GM18868 (cell line): ENCODE data around the gene B3GNT7.
A peak's percentile ranks its signal among the peaks of the same experiment; 100 is the strongest.
"Not testable (repeated sequence)": the region's sequence is repeated elsewhere in the genome, so short reads cannot be mapped to it uniquely, and the experiment has no call there.

Source experiments
- ATAC-seq: cut with Tn5 transposase; IDR thresholded peaks from one replicate; pipeline ENCODE4 v1.9.1; 2021; ENCODE audit warnings: mild to moderate bottlenecking, moderate library complexity; ENCODE audit not compliant: unreplicated experiment

B3GNT7 gene

DNA sequence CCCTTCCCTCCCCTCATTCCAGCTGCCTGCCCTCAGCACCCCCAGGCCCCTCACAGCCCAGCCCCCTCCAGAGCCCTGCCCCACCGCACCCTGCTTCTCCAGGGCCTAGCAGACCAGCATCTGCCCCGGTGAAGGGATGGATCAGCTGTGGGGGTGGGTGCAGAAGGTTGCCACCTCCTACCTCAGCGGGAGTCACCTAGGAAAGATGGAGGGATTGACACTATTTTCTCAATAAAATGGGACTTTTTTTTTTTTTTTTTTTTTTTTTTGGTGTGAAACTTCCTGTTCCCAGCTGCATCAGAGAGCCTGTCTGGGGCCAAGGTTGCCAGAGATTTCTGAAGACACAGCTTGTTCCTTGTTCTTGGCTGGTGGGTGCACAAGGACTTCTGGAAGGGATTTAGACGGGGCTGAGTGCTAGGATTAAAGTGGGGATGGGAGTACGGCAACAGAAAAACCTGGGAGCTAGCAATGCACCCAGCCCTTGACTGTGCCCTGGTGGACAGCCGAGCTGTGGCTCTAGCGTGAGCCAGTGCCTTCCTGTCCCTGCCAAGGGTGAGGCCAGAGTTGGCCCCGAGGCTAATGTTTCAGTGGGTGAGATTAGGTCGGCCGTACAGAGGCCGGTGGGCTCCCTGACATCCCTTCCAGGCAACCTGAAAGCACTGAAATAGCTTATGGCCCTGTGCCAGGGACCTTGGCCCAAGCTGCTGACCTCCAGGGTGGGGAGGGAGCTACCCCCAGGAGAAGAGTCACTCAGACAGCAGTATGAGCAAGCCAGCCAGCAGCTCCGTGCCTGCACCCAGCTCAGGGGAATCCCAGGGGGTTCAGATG, 4.6 kb downstream of the B3GNT7 start:
- no peak for ATAC-seq

DNA sequence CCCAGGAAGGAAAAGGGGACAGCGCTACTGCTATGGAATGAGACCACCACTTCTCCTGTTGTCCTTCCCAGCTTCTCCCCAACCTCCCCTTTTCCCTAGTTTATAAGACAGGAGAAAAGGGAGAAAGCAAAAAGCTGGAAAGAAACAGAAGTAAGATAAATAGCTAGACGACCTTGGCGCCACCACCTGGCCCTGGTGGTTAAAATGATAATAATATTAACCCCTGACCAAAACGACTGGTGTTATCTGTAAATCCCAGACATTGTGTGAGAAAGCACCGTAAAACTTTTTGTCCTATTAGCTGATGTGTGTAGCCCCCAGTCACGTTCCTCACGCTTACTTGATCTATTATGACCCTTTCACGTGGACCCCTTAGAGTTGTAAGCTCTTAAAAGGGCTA, 5.2 kb downstream of the B3GNT7 start:
- ATAC-seq = not testable (repeated sequence)

DNA sequence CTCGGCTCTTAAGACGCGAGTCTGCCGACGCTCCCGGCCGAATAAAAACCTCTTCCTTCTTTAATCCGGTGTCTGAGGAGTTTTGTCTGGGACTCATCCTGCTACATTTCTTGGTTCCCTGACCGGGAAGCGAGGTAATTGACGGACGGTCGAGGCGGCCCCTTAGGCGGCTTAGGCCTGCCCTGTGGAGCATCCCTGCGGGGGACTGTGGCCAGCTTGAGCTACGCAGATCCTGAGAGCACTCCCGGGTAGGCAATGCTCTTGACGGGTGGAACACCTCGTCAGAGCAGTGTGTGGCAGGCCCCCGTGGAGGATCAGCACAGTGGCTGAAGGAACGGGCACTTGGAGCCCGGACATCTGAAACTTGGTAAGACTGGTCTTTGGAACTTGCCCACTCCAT, 5.6 kb downstream of the B3GNT7 start:
- not testable (repeated sequence) for ATAC-seq

DNA sequence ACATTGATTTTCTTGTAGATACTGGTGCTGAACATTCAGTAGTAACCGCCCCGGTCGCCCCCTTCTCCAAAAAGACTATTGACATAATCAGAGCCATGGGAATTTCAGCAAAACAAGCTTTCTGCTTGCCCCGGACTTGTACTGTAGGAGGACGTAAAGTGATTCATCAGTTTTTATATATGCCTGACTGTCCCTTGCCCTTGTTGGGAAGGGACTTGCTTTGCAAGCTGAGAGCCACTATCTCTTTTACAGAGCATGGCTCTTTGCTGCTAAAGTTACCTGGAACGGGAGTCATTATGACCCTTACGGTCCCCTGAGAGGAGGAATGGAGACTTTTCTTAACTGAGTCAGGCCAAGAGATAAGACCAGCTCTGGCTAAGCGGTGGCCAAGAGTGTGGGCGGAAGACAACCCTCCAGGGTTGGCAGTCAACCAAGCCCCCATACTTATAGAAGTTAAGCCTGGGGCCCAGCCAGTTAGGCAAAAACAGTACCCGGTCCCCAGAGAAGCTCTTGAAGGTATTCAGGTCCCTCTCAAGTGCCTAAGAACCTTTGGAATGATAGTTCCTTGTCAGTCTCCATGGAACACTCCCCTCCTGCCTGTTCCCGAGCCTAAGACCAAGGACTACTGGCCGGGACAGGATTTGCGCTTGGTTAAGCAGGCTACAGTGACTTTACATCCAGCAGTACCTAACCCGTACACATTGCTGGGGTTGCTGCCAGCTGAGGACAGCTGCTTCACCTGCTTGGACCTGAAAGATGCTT, 8.1 kb downstream of the B3GNT7 start:
- ATAC-seq = not testable (repeated sequence)

DNA sequence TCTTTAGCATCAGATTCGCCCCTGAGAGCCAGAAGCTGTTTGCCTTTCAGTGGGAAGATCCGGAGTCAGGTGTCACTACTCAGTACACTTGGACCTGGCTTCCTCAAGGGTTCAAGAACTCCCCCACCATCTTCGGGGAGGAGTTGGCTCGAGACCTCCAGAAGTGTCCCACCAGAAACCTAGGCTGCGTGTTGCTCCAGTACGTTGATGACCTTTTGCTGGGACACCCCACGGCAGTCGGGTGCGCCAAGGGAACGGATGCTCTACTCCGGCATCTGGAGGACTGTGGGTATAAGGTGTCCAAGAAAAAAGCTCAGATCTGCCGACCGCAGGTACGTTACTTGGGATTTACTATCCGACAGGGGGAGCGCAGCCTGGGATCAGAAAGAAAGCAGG, 8.7 kb downstream of the B3GNT7 start:
- not testable (repeated sequence) for ATAC-seq

DNA sequence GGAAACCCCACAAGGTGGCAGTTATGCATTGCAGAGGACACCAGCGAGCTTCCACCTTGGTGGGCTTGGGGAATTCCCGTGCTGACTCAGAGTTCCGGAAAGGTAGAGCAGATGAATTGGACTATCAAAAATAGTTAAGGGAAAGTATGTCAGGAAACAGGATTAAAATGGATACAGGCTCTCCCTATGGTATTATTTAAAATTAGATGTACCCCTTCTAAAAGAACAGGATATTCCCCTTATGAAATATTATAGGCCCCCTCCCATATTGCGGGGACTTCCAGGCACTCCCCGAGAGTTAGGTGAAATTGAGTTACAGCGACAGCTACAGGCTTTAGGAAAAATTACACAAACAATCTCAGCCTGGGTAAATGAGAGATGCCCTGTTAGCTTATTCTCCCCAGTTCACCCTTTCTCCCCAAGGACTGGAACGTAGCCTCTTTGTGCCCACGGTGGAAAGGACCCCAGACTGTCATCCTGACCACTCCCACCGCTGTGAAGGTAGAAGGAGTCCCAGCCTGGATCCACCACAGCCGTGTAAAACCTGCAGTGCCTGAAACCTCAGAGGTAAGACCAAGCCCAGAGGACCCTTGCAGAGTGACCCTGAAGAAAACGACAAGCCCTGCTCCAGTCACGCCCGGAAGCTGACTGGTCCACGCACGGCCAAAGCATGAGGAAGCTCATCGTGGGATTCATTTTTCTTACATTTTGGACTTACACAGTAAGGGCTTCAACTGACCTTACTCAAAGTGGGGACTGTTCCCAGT, 10.3 kb downstream of the B3GNT7 start:
- ATAC-seq = not testable (repeated sequence)

DNA sequence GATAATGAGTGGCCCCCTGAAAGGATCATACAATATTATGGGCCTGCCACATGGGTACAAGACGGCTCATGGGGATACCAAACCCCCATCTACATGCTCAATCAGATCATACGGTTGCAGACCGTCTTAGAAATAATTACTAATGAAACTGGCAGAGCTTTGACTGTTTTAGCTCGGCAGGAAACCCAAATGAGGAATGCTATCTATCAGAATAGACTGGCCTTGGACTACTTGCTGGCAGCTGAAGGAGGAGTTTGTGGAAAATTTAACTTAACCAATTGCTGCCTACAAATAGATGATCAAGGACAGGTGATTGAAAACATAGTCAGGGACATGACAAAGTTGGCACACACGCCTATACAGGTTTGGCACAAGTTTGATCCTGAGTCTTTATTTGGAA, 12.2 kb downstream of the B3GNT7 start:
- not testable (repeated sequence) for ATAC-seq

DNA sequence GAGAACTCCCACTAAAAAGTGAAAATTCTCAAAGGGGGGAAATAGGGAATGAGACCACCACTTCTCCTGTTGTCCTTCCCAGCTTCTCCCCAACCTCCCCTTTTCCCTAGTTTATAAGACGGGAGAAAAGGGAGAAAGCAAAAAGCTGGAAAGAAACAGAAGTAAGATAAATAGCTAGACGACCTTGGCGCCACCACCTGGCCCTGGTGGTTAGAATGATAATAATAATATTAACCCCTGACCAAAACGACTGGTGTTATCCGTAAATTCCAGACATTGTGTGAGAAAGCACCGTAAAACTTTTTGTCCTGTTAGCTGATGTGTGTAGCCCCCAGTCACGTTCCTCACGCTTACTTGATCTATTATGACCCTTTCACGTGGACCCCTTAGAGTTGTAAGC, 12.8 kb downstream of the B3GNT7 start:
- ATAC-seq = not testable (repeated sequence)

DNA sequence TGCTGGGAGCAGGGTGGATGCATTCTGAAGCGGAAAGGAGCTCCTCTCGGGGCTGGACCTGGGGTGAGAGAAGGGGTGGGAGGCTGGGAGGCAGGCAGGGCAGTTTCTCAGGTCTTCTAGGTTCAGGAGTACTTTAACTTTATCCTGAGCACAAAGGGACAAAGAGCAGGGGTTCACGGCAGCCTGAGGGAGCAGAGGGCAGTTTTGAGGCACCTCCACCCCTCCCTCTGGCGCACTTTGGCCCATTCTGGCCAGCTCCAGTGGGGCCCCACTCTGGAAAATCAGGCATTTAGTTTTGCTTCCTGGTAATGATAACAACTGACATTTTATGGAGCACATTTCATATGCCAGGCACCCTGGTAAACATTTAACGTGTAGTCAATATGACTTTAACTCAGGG, 14.3 kb downstream of the B3GNT7 start:
- no peak for ATAC-seq

DNA sequence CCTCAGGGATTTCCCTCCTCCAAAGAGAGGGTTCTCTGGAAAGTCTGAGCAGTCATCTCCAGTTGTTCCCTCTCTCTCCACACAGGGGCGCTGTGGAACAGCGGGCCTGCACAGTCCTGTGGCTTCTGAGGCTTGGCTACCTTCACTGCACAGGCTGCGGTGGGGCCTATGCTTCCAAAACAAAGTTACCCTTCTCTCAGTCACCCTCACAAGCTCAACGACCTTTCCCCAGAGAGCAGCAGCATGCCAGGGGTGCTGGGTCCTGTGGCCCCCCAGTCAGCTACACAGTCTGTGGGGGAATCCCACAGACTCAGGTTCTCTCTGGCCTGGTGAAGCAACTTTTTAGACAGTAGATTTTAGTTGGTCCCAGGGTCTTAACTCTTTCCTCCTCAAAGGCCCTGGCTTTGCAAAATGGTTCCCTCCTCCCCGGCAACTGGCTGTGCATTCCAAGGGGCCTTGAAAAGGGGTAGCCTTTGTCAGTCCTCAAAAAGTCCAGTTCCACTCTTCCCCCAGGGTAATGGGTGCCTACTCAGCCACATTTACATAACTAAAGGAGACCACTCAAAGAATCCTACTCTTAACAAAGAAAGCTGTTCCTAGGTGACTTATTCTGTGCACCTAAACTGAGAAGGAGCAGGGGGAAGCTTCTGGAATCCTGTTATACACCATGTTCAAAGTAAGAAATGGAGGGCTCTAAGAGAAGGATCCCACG, 14.9 kb downstream of the B3GNT7 start:
- ATAC-seq = no peak

DNA sequence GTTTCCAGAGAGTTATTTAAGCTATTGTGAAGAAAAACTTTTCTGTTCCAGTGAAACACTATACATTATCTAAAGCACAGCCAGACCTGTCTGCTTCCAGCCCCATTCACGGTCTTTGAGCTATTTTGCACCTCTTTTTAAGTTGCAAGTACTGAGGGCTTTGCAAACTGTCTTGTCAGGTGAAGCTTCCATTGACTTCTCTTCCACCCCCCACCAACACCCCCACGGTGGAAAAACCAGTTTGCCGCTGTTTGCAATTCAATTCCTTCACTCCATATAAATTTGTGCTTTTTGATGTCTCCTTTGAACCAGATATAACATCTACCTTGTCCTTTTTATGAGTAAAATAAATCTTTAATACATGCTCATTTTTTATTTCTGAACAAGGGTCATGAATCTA, 15.7 kb downstream of the B3GNT7 start:
- ATAC-seq = no peak

DNA sequence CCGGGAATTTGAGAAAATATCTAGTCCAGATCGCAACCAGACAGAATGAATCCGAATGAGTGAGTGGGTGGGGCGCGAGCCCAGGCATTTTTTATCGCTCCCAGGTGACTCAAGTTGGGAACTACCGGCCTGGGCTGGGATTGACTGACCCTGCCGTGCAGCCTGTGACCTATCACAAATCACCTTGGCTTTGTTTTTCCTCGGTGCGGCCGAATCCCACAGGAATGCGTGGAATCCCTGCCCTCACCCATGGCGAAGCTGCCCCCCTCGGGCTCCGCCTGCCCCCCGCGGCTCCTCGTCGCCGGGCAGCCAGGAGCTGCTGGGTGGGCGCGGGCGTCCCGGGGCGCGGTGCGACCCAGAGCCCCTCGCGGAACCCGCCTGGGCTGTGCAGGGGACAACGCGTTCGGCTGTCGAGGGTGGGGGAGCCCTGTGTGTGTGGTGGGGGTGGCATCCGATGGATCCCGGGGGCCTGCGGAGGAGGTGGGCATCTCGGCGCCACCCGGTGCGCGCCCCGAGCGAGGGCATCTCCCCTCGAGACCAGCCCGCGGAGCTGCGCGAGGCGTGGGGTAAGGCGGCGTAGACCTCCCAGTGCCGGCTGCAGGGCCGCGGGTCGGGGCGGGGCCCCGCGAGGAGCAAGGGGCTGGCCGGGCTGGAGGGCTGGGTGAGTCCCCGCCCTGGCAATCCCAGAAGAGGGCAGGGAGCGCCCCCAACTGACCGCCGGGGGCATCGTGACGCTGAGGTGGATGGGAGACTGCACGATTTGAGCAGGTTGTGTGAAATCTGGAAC, 16.5 kb downstream of the B3GNT7 start:
- peak; percentile 95 for ATAC-seq

DNA sequence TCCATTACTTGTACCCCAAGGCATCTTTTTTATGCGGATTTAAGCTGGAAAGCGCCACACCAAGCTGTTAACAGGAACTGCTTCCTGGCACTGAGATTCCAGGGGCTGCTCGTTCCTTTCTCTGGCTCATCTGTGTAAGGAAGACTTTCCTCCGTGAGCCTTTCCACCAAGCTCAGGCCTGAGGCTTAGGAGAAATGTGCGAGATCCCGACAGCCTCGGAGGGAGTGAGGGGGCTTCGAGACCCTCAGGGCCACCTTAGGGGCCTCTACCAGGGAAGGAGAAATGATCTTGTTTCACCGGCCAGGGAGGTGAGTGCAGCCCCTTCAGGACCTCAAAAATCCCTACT, 17.1 kb downstream of the B3GNT7 start:
- ATAC-seq = no peak

DNA sequence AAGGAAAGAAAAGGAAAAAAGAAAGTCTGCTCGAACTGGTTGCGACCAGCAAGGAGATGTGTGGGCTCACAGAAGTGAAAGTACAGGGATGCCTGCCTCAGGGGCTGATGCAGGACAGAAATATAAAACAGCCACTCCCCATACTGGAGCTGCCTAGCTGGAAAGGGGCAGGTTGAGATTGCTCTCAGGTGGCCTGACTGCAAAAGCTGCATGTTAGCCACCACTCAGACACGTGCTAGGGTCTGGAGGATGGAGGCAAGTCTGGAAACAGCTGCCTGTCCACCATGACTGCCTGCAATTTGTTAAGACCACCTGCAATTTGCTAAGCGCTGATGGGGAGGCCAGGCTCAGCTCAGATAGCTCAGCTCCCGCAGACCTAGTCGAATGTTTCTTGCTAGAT, 17.9 kb downstream of the B3GNT7 start:
- no peak for ATAC-seq

DNA sequence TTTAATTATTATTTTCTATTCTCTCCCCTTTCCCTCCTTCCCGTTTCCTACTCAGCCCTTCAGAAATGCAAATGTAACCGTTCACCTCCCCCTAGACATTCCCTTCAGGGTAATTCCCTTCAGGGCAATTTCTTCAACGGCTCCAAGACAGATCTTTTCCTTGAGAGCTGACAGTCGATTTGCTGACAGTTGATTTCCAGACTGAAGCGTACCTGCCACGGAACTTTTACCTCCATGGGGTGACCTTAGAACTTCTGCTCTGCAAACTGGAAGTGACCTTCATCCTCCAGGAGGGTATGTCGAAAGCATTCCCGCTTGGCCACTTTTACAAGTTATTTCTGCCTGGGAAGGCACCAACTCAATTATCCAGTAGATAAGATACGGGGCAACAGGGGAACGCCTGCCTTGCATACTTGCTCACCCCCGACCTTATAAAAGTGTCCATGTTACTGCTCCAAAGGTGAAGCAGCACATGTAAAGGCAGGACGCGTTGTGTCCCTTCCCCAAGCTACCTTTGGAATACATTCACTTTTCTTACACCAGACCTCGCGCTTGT, 18.5 kb downstream of the B3GNT7 start:
- no peak for ATAC-seq

DNA sequence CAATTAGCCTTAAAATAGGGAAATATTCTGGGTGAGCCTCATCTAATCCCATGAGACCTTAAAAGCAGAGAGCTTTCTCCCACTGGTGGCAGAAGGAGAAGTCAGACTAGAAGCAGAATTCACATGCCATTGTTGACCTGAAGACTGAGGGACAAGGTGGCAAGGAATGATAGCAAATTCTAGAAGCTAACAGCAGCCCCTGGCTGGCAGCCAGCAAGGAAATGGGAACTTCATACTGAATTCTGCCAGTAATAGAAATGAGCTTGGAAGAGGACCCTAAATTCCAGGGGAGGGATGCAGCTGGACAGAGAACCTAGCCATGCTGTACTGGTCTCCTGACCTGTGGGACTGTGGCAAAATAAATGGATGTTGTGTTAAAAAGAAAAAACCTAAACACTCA, 19.5 kb downstream of the B3GNT7 start:
- no peak for ATAC-seq

DNA sequence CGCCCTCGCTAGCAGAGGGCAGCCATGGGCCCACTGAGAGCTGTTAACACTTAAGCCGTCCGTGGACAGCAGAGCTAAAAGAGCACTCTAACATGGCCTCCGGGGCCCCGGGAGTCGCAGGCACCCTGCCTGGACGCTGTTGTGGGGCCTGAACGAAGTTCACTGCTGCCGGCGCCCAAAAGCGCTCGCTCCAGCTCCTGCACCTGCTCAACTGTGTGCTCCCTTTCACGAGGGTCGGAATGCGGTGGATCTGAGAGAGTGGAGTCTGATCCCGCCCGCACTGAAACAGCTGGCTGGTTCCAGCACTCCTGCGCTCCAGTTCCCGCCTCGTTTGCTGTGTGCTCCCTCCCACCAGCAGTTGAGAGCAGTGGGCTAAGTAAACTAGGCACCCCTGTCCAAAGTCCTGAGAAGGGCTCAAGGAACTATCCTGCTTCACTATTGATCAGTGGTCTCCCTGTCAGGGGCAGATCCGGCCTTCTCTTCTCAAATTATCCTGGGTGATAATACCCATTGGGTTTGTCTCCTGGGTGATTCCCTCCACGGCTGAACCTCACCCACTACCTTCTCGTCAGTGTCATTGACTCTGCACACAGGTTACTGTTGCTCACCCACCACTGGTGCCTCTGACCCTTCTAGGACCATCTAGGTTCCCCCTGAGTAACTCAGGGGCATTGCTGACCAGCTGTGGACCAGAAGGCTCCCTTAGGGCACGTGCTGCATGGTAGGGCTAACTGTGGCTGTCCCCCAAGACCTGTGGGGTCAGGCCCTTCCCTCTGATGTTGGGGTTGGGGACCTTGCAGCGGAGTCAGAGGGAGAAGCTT, 23.5 kb downstream of the B3GNT7 start:
- no peak for ATAC-seq

DNA sequence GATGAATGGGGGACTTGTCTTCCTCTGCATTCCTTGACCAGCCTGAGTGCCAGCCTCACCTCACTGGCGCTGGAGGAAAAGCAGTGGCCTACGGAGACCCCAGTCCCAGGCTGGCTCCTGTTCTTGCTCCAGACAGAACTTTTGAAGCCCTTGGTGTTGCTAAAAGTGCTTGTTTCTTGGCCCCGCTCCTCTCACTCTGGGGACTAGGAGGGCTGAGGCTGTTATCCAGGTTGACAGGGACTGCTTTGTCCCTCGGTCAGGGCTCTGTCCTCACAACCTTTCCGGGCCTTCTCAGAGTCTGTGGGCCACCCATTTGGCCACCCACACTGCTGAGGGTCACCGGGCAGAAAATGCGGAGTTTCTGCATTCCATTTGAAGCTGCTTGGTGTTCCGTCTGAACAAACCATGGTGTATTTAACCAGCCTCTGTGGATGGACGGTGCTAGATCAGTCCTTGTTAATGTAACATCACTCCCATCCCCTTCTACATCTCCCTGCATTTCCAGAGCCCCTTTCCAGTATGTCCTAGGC, 25.6 kb downstream of the B3GNT7 start:
- no peak for ATAC-seq

DNA sequence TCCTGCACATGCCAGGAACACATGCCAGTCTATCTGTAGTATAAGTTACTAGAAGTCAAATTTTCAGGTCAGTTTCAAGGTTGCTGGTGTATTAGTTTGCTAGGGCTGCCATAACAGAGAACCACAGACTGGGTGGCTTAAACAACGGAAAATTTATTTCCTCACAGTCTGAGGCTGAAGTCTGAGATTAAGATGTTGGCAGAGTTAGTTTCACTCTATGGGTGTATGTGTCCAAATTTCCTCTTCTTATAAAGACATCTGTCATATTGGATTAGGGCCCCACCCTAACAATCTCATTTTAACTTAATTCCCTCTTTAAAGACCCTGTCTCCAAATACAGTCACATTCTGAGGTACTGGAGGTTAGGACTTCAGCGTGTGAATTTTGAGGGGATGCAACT, 26.5 kb downstream of the B3GNT7 start:
- no peak for ATAC-seq
